DOHH2 (cell line): ENCODE measurements around the gene IRX1.

Experiments
- H3F3A ChIP-seq: fragments of 200-600 bp; sonication (generic), shearing (Covaris generic); 2 replicates; pipeline ENCODE4 v1.6.0; 2016; ENCODE audit warnings: antibody characterized with exemption, mild to moderate bottlenecking; ENCODE audit not compliant: control insufficient read depth, insufficient read depth
- H3K27ac ChIP-seq: fragments of 200-600 bp; sonication (generic); 2 replicates; pipeline ENCODE4 v1.5.1; 2014; ENCODE audit warnings: low read depth, mild to moderate bottlenecking, low read length, moderate library complexity
- H3K27me3 ChIP-seq: fragments of 200-600 bp; sonication (generic); 2 replicates; pipeline ENCODE4 v1.6.1; 2014; ENCODE audit warnings: mild to moderate bottlenecking, low read length, mixed read lengths; ENCODE audit not compliant: control insufficient read depth
- H3K36me3 ChIP-seq: fragments of 200-600 bp; sonication (generic); 2 replicates; pipeline ENCODE4 v1.6.1; 2014; ENCODE audit warnings: mild to moderate bottlenecking, low read length, moderate library complexity, mixed read lengths; ENCODE audit not compliant: control insufficient read depth
- H3K4me1 ChIP-seq: fragments of 200-600 bp; sonication (generic); 2 replicates; pipeline ENCODE4 v1.6.1; 2014; ENCODE audit warnings: mild to moderate bottlenecking, low read length, mixed read lengths; ENCODE audit not compliant: control insufficient read depth
- H3K4me2 ChIP-seq: fragments of 200-600 bp; sonication (generic); 2 replicates; pipeline ENCODE4 v1.6.0; 2014; ENCODE audit warnings: mild to moderate bottlenecking, low read length, moderate library complexity
- H3K4me3 ChIP-seq: fragments of 200-600 bp; sonication (generic); 2 replicates; pipeline ENCODE4 v1.5.1; 2014; ENCODE audit warnings: mild to moderate bottlenecking, low read length, mixed read lengths
- H3K79me2 ChIP-seq: fragments of 200-600 bp; sonication (generic); 2 replicates; pipeline ENCODE4 v1.6.1; 2014; ENCODE audit warnings: mild to moderate bottlenecking, low read length, mixed read lengths; ENCODE audit not compliant: control insufficient read depth
- H3K9me2 ChIP-seq: fragments of 200-600 bp; sonication (generic); replicated peaks from 2 replicates; pipeline ENCODE4 v1.6.1; 2014; ENCODE audit warnings: mild to moderate bottlenecking, low read length, mixed read lengths; ENCODE audit not compliant: control insufficient read depth
- H3K9me3 ChIP-seq: fragments of 200-600 bp; sonication (generic); 2 replicates; pipeline ENCODE4 v1.6.1; 2014; ENCODE audit warnings: antibody characterized with exemption, low read length, mixed read lengths; ENCODE audit not compliant: control insufficient read depth, insufficient read depth
- H4K20me1 ChIP-seq: fragments of 200-600 bp; sonication (generic); 2 replicates; pipeline ENCODE4 v1.6.0; 2014; ENCODE audit warnings: low read depth, mild to moderate bottlenecking, antibody characterized with exemption, low read length, moderate library complexity; ENCODE audit not compliant: control insufficient read depth, insufficient read depth
- CTCF ChIP-seq: fragments of 200-600 bp; sonication (generic); IDR thresholded peaks from one replicate; pipeline ENCODE4 v1.5.1; 2014; ENCODE audit warnings: antibody characterized with exemption, mild to moderate bottlenecking, low read depth, low read length; ENCODE audit not compliant: poor library complexity, severe bottlenecking
- EZH2phosphoT487 ChIP-seq: fragments of 200-600 bp; sonication (generic); IDR thresholded peaks from 2 replicates; pipeline ENCODE4 v1.6.1; 2017; ENCODE audit warnings: borderline replicate concordance, mild to moderate bottlenecking, antibody characterized with exemption, low read length, moderate library complexity, mixed read lengths

Gene IRX1

GRCh38 chr5:3601911-3602782 is 6.5 kb downstream of the IRX1 start:
- Histone ChIP-seq H3K4me1 (no peaks in the 10 kb centered on the region), H3K27ac (no peak overlapping the region), H3K9me2 (no peaks in the 10 kb centered on the region), H3K27me3 (no peaks in the 10 kb centered on the region), H4K20me1 (no peaks in the 10 kb centered on the region), H3K36me3 (no peaks in the 10 kb centered on the region), H3K4me2 (no peak overlapping the region), H3K4me3 (no peak overlapping the region), H3K79me2 (no peaks in the 10 kb centered on the region), H3K9me3 (peaks cover 40% of the 10 kb centered on the region; the same call in 1 of the 2 replicates), H3F3A (no peaks in the 10 kb centered on the region)
- TF ChIP-seq EZH2phosphoT487 (no peak), CTCF (no peak)

- Histone ChIP-seq H4K20me1 (no peaks in the 10 kb centered on the region), H3K4me1 (no peaks in the 10 kb centered on the region), H3K9me2 (no peaks in the 10 kb centered on the region), H3K27me3 (no peaks in the 10 kb centered on the region), H3K79me2 (no peaks in the 10 kb centered on the region), H3K9me3 (peaks cover 39% of the 10 kb centered on the region; the same call in 1 of the 2 replicates), H3K27ac (no peak overlapping the region), H3K4me2 (no peak overlapping the region), H3K36me3 (no peaks in the 10 kb centered on the region), H3F3A (no peaks in the 10 kb centered on the region), H3K4me3 (no peak overlapping the region)
- TF ChIP-seq CTCF, result no peak
- TF ChIP-seq EZH2phosphoT487, result no peak
Measured at GRCh38 chr5:3602785-3603502, 7.3 kb downstream of the IRX1 start.

- Histone ChIP-seq H3F3A (no peaks in the 10 kb centered on the region), H3K27ac (no peak overlapping the region), H3K9me2 (no peaks in the 10 kb centered on the region), H3K4me1 (no peaks in the 10 kb centered on the region), H3K9me3 (peaks cover 32% of the 10 kb centered on the region; the same call in 1 of the 2 replicates), H3K79me2 (no peaks in the 10 kb centered on the region), H3K36me3 (no peaks in the 10 kb centered on the region), H4K20me1 (no peaks in the 10 kb centered on the region), H3K27me3 (no peaks in the 10 kb centered on the region), H3K4me3 (no peak overlapping the region), H3K4me2 (no peak overlapping the region)
- no peak for TF ChIP-seq EZH2phosphoT487
- TF ChIP-seq CTCF, result no peak
Measured at GRCh38 chr5:3604501-3604900, 8.9 kb downstream of the IRX1 start.
